ENCODE results near the gene YIPF3.

The YIPF3 gene

DNA sequence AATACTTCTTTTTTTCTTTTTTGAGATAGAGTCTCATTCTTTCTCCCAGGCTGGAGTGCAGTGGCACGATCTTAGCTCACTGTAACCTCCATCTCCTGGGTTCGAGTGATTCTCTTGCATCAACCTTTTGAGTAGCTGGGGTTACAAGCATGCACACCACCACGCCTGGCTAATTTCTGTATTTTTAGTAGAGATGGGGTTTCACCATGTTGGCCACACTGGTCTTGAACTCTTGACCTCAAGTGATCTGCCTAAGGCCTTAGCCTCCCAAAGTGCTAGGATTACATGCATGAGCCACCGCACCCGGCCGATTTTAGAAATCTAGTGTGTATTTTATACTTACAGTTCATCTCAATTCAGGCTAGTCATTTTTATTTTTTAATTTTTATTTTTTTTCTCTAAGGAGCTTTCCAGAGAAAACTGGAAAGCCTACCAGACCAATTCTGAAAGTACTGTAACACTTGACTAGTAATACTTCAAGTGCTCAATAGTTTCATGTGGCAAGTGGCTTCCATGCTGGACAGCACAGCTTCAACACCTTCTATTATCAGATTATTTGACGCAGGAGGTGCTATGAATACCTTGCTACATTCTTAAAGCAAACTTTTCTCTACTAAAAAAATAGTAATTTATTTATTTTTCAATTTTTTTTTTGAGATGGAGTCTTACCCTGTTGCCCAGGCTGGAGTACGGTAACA is 25.2 kb upstream of the YIPF3 start:
- no peak for TF ChIP-seq POLR2AphosphoS5 (IDR thresholded peaks at IDR 0.05; ENCODE audit: low read depth, low read length)
- no peak for TF ChIP-seq TAF1 (IDR thresholded peaks at IDR 0.05; ENCODE audit: borderline replicate concordance, insufficient read depth, low read length)
- no peak for TF ChIP-seq REST (IDR thresholded peaks at IDR 0.05; ENCODE audit: insufficient read depth in 1 of 2, low read depth in 2 of 2, low read length in 2 of 2)
- no peak for TF ChIP-seq FOXP2 (optimal IDR thresholded peaks at IDR 0.05; ENCODE audit: borderline replicate concordance, extremely low read depth, extremely low read length, insufficient read depth)
- TF ChIP-seq SIN3A (IDR thresholded peaks at IDR 0.05; ENCODE audit: borderline replicate concordance, insufficient read depth, low read length), result no peak

- TF ChIP-seq FOXP2 (optimal IDR thresholded peaks at IDR 0.05; ENCODE audit: borderline replicate concordance, extremely low read depth, extremely low read length, insufficient read depth), result no peak
- TF ChIP-seq TAF1 (IDR thresholded peaks at IDR 0.05; ENCODE audit: borderline replicate concordance, insufficient read depth, low read length), result no peak
- TF ChIP-seq SIN3A (IDR thresholded peaks at IDR 0.05; ENCODE audit: borderline replicate concordance, insufficient read depth, low read length), result no peak
- no peak for TF ChIP-seq POLR2AphosphoS5 (IDR thresholded peaks at IDR 0.05; ENCODE audit: low read depth, low read length)
Measured at GRCh38 chr6:43540507-43540906, 23.8 kb upstream of the YIPF3 start.

DNA sequence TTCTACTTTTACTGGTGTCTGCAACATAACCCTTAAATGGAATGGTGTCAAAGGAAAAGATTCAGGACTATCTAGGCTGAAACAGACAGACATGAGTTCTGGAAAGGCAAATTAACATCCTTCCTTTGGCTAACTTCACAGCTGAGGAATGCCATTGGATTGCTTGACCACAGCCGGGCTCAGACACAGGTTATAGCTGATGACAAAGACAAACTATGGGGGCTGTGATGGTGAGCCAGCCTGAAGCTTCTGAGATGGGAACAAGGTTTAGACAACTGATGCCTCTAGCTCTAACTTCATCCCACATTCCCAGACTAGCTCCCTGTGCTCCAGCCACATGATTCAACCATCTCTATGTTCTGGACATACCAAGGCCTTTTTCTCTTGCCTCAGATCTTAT is 15.5 kb upstream of the YIPF3 start:
- no peak for TF ChIP-seq SIN3A (IDR thresholded peaks at IDR 0.05; ENCODE audit: borderline replicate concordance, insufficient read depth, low read length)
- no peak for TF ChIP-seq FOXP2 (optimal IDR thresholded peaks at IDR 0.05; ENCODE audit: borderline replicate concordance, extremely low read depth, extremely low read length, insufficient read depth)
- TF ChIP-seq TAF1 (IDR thresholded peaks at IDR 0.05; ENCODE audit: borderline replicate concordance, insufficient read depth, low read length), result no peak
- no peak for TF ChIP-seq REST (IDR thresholded peaks at IDR 0.05; ENCODE audit: insufficient read depth in 1 of 2, low read depth in 2 of 2, low read length in 2 of 2)

GRCh38 chr6:43524483-43524961 is 7.8 kb upstream of the YIPF3 start:
- no peak for TF ChIP-seq SIN3A (IDR thresholded peaks at IDR 0.05; ENCODE audit: borderline replicate concordance, insufficient read depth, low read length)
- TF ChIP-seq REST (IDR thresholded peaks at IDR 0.05; ENCODE audit: insufficient read depth in 1 of 2, low read depth in 2 of 2, low read length in 2 of 2), result no peak
- no peak for TF ChIP-seq POLR2AphosphoS5 (IDR thresholded peaks at IDR 0.05; ENCODE audit: low read depth, low read length)
- no peak for TF ChIP-seq TAF1 (IDR thresholded peaks at IDR 0.05; ENCODE audit: borderline replicate concordance, insufficient read depth, low read length)

- TF ChIP-seq SIN3A (IDR thresholded peaks at IDR 0.05; ENCODE audit: borderline replicate concordance, insufficient read depth, low read length), result no peak
- no peak for TF ChIP-seq REST (IDR thresholded peaks at IDR 0.05; ENCODE audit: insufficient read depth in 1 of 2, low read depth in 2 of 2, low read length in 2 of 2)
- no peak for TF ChIP-seq TAF1 (IDR thresholded peaks at IDR 0.05; ENCODE audit: borderline replicate concordance, insufficient read depth, low read length)
- no peak for TF ChIP-seq POLR2AphosphoS5 (IDR thresholded peaks at IDR 0.05; ENCODE audit: low read depth, low read length)
Measured at GRCh38 chr6:43523284-43523683, 6.6 kb upstream of the YIPF3 start.

Measured in PFSK-1 (cell line).